Esophagus muscularis mucosa (tissue), 3 donors: Measurements from ENCODE around the gene ARHGAP6.

Experiments
- POLR2A ChIP-seq: fragments of 450-650 bp; IDR thresholded peaks from one replicate; pipeline ENCODE4 v1.6.1; 2017; ENCODE audit warnings: antibody characterized with exemption, moderate library complexity, mild to moderate bottlenecking, low read depth
- TF ChIP-seq, protein P1 (sequence below), 3 experiments: fragments of 200-600 bp in 2 of 3; fragments of 450-650 bp in 1 of 3; sonication (generic) in 2 of 3; IDR thresholded peaks; one replicate each; pipeline ENCODE4 v1.5.1; 2017 to 2019; ENCODE audit warnings: antibody characterized with exemption in 3 of 3, mild to moderate bottlenecking in 2 of 3, moderate library complexity in 1 of 3

DNA sequence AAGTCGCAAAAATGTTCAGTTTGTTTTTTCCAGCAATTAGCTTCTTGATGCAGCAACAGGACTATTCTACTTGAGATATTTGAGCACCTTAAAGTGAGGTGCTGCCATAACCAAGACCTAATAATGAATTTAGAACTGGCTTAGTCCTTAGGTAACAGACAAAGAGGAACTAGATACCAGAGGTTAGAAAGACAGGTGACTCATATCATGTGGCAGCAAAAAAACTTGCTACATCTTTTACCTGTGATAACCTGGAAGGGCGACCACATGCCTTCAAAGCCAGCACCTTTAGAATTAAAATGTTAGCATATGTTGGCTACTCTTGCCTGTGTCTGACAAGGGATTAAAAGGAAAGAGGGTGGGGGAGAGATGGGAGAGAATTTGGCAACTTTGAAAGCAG, 90.4 kb downstream of the ARHGAP6 start:
- TF ChIP-seq POLR2A, result no peak
- TF ChIP-seq, protein P1, sequence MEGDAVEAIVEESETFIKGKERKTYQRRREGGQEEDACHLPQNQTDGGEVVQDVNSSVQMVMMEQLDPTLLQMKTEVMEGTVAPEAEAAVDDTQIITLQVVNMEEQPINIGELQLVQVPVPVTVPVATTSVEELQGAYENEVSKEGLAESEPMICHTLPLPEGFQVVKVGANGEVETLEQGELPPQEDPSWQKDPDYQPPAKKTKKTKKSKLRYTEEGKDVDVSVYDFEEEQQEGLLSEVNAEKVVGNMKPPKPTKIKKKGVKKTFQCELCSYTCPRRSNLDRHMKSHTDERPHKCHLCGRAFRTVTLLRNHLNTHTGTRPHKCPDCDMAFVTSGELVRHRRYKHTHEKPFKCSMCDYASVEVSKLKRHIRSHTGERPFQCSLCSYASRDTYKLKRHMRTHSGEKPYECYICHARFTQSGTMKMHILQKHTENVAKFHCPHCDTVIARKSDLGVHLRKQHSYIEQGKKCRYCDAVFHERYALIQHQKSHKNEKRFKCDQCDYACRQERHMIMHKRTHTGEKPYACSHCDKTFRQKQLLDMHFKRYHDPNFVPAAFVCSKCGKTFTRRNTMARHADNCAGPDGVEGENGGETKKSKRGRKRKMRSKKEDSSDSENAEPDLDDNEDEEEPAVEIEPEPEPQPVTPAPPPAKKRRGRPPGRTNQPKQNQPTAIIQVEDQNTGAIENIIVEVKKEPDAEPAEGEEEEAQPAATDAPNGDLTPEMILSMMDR (IDR thresholded peaks at IDR 0.05), result no peak
